ENCODE results near the gene CCL16. TPM values are rescaled to one million over a fixed set of nuclear protein-coding genes. Genes with fewer than 3 reads are reported as not detected.

The CCL16 gene
- polyA plus RNA-seq, 1 donor = 0.13 TPM

- DNase-seq = no peak
Measured at GRCh38 chr17:35934760-35935159, 46.5 kb downstream of the CCL16 start.

- no peak for DNase-seq
Measured at GRCh38 chr17:35932586-35932985, 48.7 kb downstream of the CCL16 start.

- DNase-seq = peak; percentile 21
Measured at GRCh38 chr17:35931794-35932425, 49.4 kb downstream of the CCL16 start.

GRCh38 chr17:35930211-35931065 lies 50.9 kb downstream of the CCL16 start, which contains the start of gene RDM1:
Gene RDM1 (minus strand): TSS chr17:35930773. CDS start chr17:35930727, 46 bp downstream.
- peak; percentile 65 for DNase-seq

- DNase-seq = no peak
Measured at GRCh38 chr17:35927714-35928113, 53.6 kb downstream of the CCL16 start.

Other genes with a start within 250 kb of the CCL16 start
- 2.8 TPM for gene RASL10B, start 249.9 kb downstream of the CCL16 start, polyA plus RNA-seq (ENCODE audit: insufficient read length)
- not detected for gene GAS2L2, start 228.3 kb downstream of the CCL16 start, polyA plus RNA-seq (ENCODE audit: insufficient read length)
- not detected for gene C17orf50, start 220.6 kb downstream of the CCL16 start, polyA plus RNA-seq (ENCODE audit: insufficient read length)
- 4.5 TPM for gene MMP28, start 185.9 kb downstream of the CCL16 start, polyA plus RNA-seq (ENCODE audit: insufficient read length)
- gene TAF15, start 172.0 kb downstream of the CCL16 start, polyA plus RNA-seq (ENCODE audit: insufficient read length) = 113 TPM
- gene HEATR9, start 112.6 kb downstream of the CCL16 start, polyA plus RNA-seq (ENCODE audit: insufficient read length) = not detected
- 0.74 TPM for gene CCL5, start 101.1 kb downstream of the CCL16 start, polyA plus RNA-seq (ENCODE audit: insufficient read length)
- gene RDM1, start 50.7 kb downstream of the CCL16 start, polyA plus RNA-seq (ENCODE audit: insufficient read length) = 0.67 TPM
- not detected for gene LYZL6, start 37.8 kb downstream of the CCL16 start, polyA plus RNA-seq (ENCODE audit: insufficient read length)
- 40.4 TPM for gene CCL14, start 5.2 kb upstream of the CCL16 start, polyA plus RNA-seq (ENCODE audit: insufficient read length)
- not detected for gene CCL15, start 20.1 kb upstream of the CCL16 start, polyA plus RNA-seq (ENCODE audit: insufficient read length)
- not detected for gene CCL23, start 36.5 kb upstream of the CCL16 start, polyA plus RNA-seq (ENCODE audit: insufficient read length)
- gene CCL18, start 82.8 kb upstream of the CCL16 start, polyA plus RNA-seq (ENCODE audit: insufficient read length) = not detected
- 5.8 TPM for gene CCL3, start 108.6 kb upstream of the CCL16 start, polyA plus RNA-seq (ENCODE audit: insufficient read length)
- 3.2 TPM for gene CCL4, start 122.3 kb upstream of the CCL16 start, polyA plus RNA-seq (ENCODE audit: insufficient read length)
- 10.9 TPM for gene TBC1D3B, start 195.1 kb upstream of the CCL16 start, polyA plus RNA-seq (ENCODE audit: insufficient read length)
- 0.65 TPM for gene CCL3L1, start 215.3 kb upstream of the CCL16 start, polyA plus RNA-seq (ENCODE audit: insufficient read length)
- 1.3 TPM for gene CCL4L2, start 229.6 kb upstream of the CCL16 start, polyA plus RNA-seq (ENCODE audit: insufficient read length)

Measured in hindlimb muscle (tissue), 1 donor.